GM12878 (cell line): ENCODE data around the gene SCG2.

Experiments used
- CREB1 ChIP-seq: IDR thresholded peaks from 2 replicates; pipeline ENCODE4 v1.6.1; 2012; ENCODE audit warnings: low read depth, mild to moderate bottlenecking, inconsistent platforms
- SP1 ChIP-seq: IDR thresholded peaks from one replicate; pipeline ENCODE4 v1.6.1; 2011; ENCODE audit warnings: low read depth, low read length
- TF ChIP-seq, protein P1 (sequence below): fragments of 450-650 bp; IDR thresholded peaks from 2 replicates; pipeline ENCODE4 v1.6.1; 2016; ENCODE audit warnings: mild to moderate bottlenecking
- TF ChIP-seq, protein P2 (sequence below), 3 experiments: IDR thresholded peaks in 2 of 3; conservative IDR thresholded peaks in 1 of 3; 2 replicates each; pipeline ENCODE4 v1.5.1; 2011; ENCODE audit warnings: low read depth in 3 of 3, low read length in 3 of 3, mild to moderate bottlenecking in 3 of 3, control low read depth in 2 of 3, moderate library complexity in 2 of 3, inconsistent platforms in 1 of 3, mixed read lengths in 1 of 3; ENCODE audit not compliant: control insufficient read depth in 2 of 3, insufficient read depth in 1 of 3; ENCODE audit errors: extremely low read depth in 1 of 3

DNA sequence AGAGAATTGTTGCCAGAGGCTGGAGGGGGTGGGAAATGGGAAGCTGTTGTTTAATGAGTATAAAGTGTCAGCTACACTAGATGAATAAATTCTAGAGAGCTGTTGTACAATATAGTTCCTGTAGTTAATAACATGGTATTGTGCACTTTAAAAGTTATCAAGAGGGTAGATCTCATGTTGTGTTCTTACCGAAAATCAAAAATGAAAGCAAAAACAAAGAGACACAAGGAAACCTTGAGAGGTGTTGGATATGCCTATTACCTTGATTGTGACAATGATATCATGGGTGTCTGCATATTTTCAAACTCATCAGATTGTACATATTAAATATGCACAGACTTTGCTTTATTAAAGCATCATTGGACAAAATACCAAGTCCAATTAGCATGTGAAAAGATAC lies 43.2 kb downstream of the SCG2 start:
- TF ChIP-seq, protein P1, sequence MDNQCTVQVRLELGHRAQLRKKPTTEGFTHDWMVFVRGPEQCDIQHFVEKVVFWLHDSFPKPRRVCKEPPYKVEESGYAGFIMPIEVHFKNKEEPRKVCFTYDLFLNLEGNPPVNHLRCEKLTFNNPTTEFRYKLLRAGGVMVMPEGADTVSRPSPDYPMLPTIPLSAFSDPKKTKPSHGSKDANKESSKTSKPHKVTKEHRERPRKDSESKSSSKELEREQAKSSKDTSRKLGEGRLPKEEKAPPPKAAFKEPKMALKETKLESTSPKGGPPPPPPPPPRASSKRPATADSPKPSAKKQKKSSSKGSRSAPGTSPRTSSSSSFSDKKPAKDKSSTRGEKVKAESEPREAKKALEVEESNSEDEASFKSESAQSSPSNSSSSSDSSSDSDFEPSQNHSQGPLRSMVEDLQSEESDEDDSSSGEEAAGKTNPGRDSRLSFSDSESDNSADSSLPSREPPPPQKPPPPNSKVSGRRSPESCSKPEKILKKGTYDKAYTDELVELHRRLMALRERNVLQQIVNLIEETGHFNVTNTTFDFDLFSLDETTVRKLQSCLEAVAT = no peak
- TF ChIP-seq CREB1 (no peak), SP1 (no peak)
- TF ChIP-seq, protein P2, sequence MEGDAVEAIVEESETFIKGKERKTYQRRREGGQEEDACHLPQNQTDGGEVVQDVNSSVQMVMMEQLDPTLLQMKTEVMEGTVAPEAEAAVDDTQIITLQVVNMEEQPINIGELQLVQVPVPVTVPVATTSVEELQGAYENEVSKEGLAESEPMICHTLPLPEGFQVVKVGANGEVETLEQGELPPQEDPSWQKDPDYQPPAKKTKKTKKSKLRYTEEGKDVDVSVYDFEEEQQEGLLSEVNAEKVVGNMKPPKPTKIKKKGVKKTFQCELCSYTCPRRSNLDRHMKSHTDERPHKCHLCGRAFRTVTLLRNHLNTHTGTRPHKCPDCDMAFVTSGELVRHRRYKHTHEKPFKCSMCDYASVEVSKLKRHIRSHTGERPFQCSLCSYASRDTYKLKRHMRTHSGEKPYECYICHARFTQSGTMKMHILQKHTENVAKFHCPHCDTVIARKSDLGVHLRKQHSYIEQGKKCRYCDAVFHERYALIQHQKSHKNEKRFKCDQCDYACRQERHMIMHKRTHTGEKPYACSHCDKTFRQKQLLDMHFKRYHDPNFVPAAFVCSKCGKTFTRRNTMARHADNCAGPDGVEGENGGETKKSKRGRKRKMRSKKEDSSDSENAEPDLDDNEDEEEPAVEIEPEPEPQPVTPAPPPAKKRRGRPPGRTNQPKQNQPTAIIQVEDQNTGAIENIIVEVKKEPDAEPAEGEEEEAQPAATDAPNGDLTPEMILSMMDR (IDR thresholded peaks at IDR 0.05 in 2 of 3, conservative IDR thresholded peaks at IDR 0.05 in 1 of 3; ENCODE audit: control insufficient read depth in 2 of 3, extremely low read depth in 1 of 3, insufficient read depth in 1 of 3, low read depth in 3 of 3, low read length in 3 of 3) = no peak
